Left kidney (tissue), 2 donors: Measurements from ENCODE around the gene MFSD2B. TPM values are rescaled to one million over a fixed set of nuclear protein-coding genes. Genes with fewer than 3 reads are reported as not detected.
"Not testable (repeated sequence)": the region's sequence is repeated elsewhere in the genome, so short reads cannot be mapped to it uniquely, and the experiment has no call there.

Experiments used
- DNase-seq: peaks from one replicate; pipeline ENCODE4 v3.0.0-alpha.2; 2013
- polyA plus RNA-seq: library from polyadenylated mRNA; unstranded; fragments of 120-200 nt; gene quantifications from one replicate; pipeline ENCODE4 v1.2.1, GENCODE V29; 2013; ENCODE audit not compliant: insufficient read length

Gene MFSD2B
- polyA plus RNA-seq, 1 donor, result 2.4 TPM

GRCh38 chr2:24018241-24018640, 8.4 kb downstream of the MFSD2B start:
- no peak for DNase-seq

- no peak for DNase-seq
These were observed 9.8 kb downstream of the MFSD2B start for GRCh38 chr2:24019729-24020128.

- no peak for DNase-seq
These were observed 10.4 kb downstream of the MFSD2B start for GRCh38 chr2:24020244-24020643.

- DNase-seq, result no peak
These were observed 11.5 kb downstream of the MFSD2B start for GRCh38 chr2:24021122-24021998.

GRCh38 chr2:24022324-24022974, 12.6 kb downstream of the MFSD2B start:
- DNase-seq, result no peak

- no peak for DNase-seq
These were observed 13.2 kb downstream of the MFSD2B start for GRCh38 chr2:24022975-24023575.

- no peak for DNase-seq
These were observed 14.1 kb downstream of the MFSD2B start for GRCh38 chr2:24024018-24024417.

- no peak for DNase-seq
These were observed 15.2 kb downstream of the MFSD2B start for GRCh38 chr2:24024996-24025663.

- no peak for DNase-seq
These were observed 16.3 kb downstream of the MFSD2B start for GRCh38 chr2:24026233-24026632.

GRCh38 chr2:24038786-24039499, 29.1 kb downstream of the MFSD2B start:
- no peak for DNase-seq

- DNase-seq, result no peak
These were observed 30.6 kb downstream of the MFSD2B start for GRCh38 chr2:24040511-24040910.

- not testable (repeated sequence) for DNase-seq
These were observed 33.2 kb downstream of the MFSD2B start for GRCh38 chr2:24043133-24043532.

GRCh38 chr2:24045511-24046508, 35.9 kb downstream of the MFSD2B start:
- DNase-seq, result no peak

- no peak for DNase-seq
These were observed 36.7 kb downstream of the MFSD2B start for GRCh38 chr2:24046599-24046929.

- peak; percentile 97 for DNase-seq
These were observed 37.2 kb downstream of the MFSD2B start, which contains the start of gene WDCP for GRCh38 chr2:24046930-24047702. Gene WDCP, minus strand, starts transcription at chr2:24047391. Its CDS starts 7,897 bp downstream, at chr2:24039494.

- DNase-seq, result no peak
These were observed 37.8 kb downstream of the MFSD2B start for GRCh38 chr2:24047703-24048033.

GRCh38 chr2:24048769-24049484, 39.0 kb downstream of the MFSD2B start:
- DNase-seq, result no peak

- DNase-seq, result peak; percentile 49
These were observed 39.7 kb downstream of the MFSD2B start, which contains the start of gene FKBP1B for GRCh38 chr2:24049485-24050021. Gene FKBP1B, plus strand, starts transcription at chr2:24049741. Its CDS starts 109 bp downstream, at chr2:24049850.
